ENCODE results near the gene PDE6A.
"Not testable (repeated sequence)": the region's sequence is repeated elsewhere in the genome, so short reads cannot be mapped to it uniquely, and the experiment has no call there.

Gene PDE6A

DNA sequence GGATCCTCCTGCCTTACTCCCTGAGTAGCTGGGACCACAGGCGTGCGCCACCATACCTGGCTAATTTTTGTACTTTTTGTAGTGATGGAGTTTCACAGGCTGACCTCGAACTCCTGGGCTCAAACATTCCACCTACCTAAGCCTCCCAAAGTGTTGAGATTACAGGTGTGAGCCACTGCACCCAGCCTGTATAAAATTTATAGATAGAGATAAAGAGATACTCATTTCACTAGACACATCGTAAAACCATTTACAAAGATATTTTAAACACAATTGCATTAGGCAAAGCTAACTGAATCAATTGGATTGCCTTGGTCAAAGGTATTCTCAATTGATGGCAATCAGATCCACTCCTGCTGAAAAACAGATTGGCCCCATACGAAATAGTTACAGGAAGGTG lies 52.0 kb downstream of the PDE6A start:
- no peak for DNase-seq

DNA sequence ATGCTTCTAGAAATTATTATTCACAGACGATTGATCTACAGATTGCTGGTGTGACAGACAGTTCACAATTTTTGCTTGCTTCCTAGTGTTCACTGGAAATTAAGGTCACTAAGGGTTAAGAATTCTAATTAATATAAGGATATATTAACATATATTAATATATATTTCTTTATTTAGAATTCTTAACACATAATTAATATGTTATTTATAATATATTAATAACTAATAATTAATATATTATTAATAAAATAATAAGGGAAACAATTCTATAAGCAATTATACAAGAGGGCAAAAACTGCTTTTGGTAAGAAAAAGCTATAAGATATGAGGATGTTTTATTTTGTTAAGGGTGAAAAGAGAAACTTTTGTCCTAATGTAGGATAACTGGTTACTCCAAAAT lies 56.3 kb downstream of the PDE6A start:
- no peak for DNase-seq

GRCh38 chr5:149887622-149888183 lies 56.9 kb downstream of the PDE6A start:
- peak; percentile 91 for DNase-seq

DNA sequence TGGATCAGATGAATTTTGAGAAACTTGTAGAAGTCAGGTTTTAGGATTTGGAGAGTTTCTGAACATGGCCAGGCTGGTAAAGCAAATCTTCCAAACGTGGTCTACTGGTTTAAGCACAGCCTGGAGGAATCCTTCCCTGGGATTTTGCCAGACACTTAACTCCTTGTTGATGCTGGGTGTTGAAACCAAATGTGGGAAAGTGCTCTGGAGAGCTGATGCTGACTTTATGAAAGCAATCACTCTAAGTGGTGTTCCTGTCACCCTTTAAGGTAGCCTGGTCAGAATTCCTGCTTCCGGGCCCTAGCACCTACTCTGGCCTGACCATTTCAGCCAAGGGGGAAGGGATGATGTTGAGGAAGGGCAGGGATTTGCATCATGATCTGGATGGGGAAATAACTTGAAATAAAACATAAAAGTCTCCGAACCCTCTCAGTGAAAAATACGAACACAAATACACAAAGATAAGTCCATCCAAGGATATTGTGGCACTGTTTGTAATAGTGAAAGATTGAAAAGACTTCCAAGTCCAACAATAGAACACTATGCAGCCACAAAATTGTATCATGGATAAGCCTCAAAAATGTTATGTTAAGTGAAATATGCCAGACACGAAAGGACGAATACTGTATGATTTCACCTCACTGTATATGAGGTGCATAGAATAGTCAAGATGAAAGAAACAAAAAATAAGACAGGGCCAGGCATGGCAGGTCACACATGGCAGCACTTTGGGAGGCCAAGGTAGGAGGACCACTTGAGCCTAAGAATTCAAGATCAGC lies 57.7 kb downstream of the PDE6A start:
- peak; percentile 67 for DNase-seq

GRCh38 chr5:149886060-149886459 lies 58.5 kb downstream of the PDE6A start:
- no peak for DNase-seq

DNA sequence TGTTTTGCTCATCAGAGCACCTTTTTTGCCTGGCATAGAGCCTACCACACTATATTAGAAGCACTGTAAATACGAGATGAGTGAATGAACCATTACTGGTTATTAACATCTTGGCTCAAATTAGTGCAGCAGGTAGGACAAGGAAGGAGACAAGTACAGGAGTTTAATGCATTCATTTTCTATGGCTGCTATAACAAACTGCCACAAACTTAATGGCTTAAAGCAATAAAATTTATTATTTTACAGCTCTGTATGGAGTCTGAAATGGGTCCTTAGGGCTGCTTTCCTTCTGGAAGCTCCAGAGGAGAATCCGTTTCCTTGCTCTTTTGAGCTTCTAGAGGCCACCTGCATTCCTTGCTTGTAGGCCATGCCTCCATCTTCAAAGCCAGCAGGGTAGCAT lies 59.1 kb downstream of the PDE6A start:
- DNase-seq = no peak

- DNase-seq = no peak
These were observed 61.0 kb downstream of the PDE6A start for GRCh38 chr5:149883550-149883949.

GRCh38 chr5:149882633-149883032 lies 62.0 kb downstream of the PDE6A start:
- not testable (repeated sequence) for DNase-seq

GRCh38 chr5:149881874-149882273 lies 62.7 kb downstream of the PDE6A start:
- DNase-seq = no peak

GRCh38 chr5:149881069-149881622 lies 63.4 kb downstream of the PDE6A start:
- DNase-seq = no peak

DNA sequence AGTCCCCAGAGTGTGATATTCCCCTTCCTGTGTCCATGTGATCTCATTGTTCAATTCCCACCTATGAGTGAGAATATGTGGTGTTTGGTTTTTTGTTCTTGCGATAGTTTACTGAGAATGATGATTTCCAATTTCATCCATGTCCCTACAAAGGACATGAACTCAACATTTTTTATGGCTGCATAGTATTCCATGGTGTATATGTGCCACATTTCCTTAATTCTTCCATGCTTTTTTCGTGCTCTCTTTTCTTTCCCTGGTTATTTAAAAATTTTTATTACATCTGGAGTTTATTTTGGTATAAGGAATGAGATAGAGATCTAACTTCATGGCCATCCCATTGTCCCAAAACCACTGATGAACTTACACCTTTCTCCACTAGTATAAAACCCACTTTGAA lies 65.0 kb downstream of the PDE6A start:
- not testable (repeated sequence) for DNase-seq

DNA sequence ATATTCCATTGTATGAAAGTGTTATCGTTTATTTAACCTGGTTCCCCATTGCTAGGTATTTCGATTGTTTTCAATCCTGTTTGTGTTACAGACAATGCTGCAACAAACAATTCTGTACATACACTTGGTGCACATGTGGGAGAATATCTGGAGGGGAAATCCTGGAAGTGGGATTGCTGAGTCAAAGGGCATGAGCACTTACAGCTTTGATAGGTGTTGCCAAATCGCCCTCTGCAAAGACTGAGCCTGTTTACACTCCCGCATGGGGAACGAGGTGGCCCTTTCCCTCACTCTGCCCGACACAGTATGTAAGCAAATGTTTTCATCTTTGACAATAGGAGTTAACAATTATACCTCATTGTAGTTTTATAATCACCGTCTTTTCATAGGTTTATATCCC lies 66.2 kb downstream of the PDE6A start:
- no peak for DNase-seq

DNA sequence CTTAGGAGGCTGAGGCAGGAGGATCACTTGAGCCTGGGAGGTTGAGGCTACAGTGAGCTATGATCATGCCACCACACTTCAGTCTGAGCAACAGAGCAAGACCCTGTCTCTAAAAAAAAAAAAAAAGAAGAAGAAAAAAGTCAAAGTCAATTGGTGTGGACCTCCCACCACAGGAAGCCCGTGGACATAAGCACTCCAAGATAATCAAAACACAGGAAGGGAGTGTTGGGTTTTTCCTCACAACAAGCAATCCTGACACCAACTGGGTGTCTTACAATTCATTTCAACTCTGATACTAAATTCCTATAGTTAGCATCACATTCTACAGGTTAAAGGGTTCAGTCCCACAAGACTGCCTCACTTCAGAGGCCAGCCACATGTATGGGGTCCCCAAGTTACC lies 70.7 kb downstream of the PDE6A start:
- DNase-seq = no peak

DNA sequence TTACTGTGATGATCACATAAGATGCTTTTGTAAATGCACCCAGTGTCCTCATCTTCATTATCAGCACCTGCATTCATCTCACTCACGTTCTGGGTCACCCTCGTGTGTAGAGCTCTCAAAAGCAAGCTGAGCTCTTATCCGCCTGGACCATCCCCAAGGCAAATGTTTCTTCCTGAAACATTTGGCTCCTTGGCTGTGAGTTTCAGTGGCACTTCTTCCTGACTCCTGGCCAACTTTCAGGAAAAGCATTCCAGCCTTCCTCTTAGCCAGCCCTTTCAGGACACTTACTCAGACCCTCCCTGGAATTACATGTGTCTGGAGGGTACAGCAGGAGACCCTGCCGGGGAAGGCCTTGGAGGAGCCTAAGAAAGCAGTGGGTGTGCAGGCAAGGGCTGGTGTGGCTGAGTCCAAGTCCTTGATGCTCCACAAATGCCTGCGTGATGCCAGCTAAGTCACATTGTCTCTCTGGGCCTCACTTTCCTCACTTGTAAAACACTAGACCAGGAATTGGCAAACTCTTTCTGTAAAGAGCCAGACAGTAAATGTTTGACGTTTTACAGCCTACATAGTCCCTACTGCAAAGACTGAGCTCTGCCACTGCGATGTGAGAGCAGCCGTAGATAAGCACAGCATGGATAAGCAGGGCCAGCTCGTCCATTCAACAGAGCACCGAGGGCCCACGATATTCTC lies 72.1 kb downstream of the PDE6A start:
- no peak for DNase-seq

- no peak for DNase-seq
These were observed 73.1 kb downstream of the PDE6A start for GRCh38 chr5:149871471-149871870.

DNA sequence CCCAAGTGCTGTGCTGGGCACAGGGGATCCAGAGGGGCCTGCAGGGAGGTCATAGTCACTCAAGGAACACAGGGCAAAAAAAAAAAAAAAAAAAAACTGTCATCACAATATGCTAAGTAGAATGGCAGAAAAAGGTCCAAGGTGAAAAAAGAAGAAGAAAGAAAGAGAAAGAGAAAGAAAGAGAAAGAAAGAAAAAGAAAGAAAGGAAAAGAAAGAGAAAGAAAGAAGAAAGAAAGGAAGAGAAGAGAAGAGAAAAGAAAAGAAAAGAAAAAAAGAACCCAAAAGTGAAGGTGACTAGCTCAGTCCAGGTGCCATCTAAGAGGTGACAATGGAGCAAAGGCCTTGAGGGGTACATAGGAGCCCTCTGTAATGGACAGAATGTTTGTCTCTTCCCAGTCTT lies 73.9 kb downstream of the PDE6A start:
- no peak for DNase-seq

DNA sequence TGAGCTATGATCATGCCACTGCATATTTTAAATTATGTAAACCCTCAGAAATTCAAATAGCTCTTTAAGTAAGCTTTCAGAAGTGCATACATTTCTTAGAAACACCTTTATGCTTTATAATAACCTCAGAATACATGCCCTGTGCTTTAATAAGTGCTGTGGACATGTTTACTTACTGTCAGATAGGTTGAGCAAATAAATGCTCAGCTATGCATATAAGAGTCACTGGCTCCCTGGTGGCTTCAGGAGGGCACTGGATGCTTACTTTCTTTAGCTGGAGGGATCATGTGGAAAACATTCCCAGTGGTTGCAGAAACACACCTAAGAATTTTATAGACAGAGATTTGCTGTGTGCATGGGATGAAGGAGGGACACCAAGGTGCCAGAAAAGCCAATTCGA lies 74.4 kb downstream of the PDE6A start:
- no peak for DNase-seq

DNA sequence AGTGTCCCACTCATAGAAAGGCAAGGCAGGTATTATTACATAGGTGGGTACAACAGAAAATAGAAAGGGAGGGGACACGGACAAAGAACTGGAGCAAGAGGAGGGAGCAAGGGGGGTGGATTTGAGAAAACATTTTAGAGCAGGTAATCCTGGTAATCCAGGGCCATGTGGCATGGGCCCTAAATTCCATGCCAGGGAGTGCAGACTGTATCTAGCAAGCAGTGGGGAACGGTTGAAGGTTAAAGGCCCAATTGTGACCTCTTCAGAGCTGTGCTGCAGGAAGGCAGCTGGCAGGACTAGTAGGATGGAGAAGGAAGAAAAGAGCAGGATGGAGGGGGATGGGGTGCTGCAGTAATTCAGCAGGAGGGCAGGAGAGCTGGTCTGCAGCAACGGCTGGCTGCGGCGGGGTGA lies 75.2 kb downstream of the PDE6A start:
- DNase-seq = no peak

DNA sequence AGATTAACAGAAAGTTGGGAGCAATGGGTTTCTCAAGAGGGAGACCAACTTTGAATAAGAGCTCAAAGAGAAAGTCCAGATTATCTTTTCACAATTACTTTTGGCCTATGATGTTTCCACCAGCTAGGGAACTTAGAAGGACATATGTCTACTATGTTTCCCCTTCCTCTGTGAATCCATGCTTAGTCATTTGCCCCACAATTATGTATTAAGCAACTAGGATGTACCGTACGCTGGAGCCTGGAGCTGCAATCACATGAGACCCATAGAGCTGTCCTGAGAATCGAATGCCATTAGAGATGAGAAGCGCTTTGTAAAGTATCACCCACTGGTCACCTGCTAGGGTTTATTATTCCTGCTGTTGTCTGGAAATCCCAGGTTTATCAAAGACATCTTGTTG lies 78.8 kb downstream of the PDE6A start:
- DNase-seq = no peak

GRCh38 chr5:149863830-149864229 lies 80.8 kb downstream of the PDE6A start:
- DNase-seq = no peak

GRCh38 chr5:149863176-149863575 lies 81.4 kb downstream of the PDE6A start:
- no peak for DNase-seq

DNA sequence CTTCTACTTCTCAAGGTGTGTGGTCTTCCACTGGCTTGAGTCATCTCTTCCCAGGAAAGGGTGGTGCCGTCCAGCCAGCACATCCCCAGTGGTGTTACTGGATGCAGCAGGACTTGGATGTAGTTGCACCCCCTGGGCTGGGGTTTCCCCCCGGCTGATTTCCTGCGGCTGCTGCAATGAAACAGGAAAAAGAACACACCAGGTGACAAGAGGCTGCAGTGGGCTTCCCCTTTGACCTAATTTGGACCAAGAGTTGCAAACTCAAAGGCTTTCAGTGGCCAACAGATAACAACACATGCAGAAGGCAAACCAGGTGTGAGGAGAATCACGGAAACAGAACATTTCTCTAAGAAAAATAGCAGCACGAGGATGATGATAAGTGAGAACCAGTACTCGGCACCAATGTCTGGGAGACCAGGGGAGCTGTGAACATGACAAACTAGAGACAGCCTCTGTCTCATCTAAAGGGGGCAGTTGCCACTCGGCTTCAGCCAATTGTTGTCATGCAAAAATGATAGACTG lies 83.7 kb downstream of the PDE6A start:
- peak; percentile 44 for DNase-seq

DNA sequence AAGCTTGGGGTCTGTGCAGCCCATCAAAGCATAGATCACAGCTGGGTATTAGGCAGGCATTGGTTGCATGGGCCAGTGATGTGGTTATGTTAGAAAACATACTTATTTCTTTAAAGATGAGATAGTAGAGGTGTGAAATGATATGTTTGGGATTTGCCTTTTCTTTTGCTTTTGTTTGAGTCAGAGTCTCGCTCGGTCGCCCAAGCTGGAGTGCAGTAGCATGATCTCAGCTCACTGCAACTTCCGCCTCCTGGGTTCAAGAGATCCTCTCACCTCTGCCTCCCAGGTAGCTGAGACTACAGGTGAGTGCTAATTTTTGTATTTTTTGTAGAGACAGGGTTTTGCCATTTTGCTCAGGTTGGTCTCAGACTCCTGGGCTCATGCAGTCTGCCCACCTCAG lies 84.8 kb downstream of the PDE6A start:
- DNase-seq = no peak

DNA sequence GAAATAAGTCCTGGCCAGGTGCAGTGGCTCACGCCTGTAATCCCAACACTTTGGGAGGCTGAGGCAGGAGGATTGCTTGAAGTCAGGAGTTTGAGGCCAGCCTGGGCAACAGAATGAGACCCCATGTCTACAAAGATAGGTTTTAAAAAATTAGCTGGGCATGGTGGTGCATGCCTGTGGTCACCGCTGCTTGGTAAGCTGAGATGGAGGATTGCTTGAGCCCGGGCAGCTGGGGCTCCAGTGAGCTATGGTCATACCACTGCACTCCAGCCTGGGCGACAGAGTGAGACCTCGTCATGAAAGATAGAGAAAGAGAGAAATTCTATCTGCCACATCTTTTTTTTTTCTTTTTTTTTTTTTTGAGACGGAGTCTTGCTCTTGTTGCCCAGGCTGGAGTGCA lies 86.1 kb downstream of the PDE6A start:
- DNase-seq = not testable (repeated sequence)
